HepG2 (cell line): ENCODE results near the gene KCNK10. TPM values are rescaled to one million over a fixed set of nuclear protein-coding genes. Genes with fewer than 3 reads are reported as not detected.

Experiments used
- ATAC-seq: fragments of 200-7000 bp; cut with Tn5 transposase; 3 replicates; pipeline ENCODE4 v1.9.1; 2020; ENCODE audit warnings: mild to moderate bottlenecking, moderate library complexity
- BruUV-seq: library from RNA; stranded (reverse); fragments of 400-500 nt; replicated peaks from 2 replicates; lab custom pipeline; 2021; lab: Mats Ljungman, UMichigan
- CTCF ChIA-PET: fragments of 300-600 bp; formaldehyde crosslinking; extraction: SDS; loops from one replicate; lab custom pipeline; 2021; ENCODE audit warnings: low total read pairs, inconsistent platforms, low intra/inter-chr PET ratio; lab: Yijun Ruan, JAX
- POLR2A ChIA-PET: fragments of 350-600 bp; sonication (Branson Sonifier 250); formaldehyde crosslinking; loops from one replicate; lab custom pipeline; 2020; ENCODE audit warnings: antibody characterized with exemption, inconsistent platforms; lab: Yijun Ruan, JAX
- DNase-seq: peaks from one replicate; pipeline ENCODE4 v3.0.0-alpha.2; 2015; ENCODE audit warnings: low spot score
- FAIRE-seq: peaks from 3 replicates; lab custom pipeline; 2011; peaks lifted over from hg19 to GRCh38; lab: Jason Lieb, UNC
- H2AFZ ChIP-seq: one replicate; pipeline ENCODE4 v1.6.1; 2011; ENCODE audit warnings: low read length, inconsistent platforms
- H3K27ac ChIP-seq: fragments of 300-600 bp; 3 replicates; pipeline ENCODE4 v1.8.0; 2011; ENCODE audit warnings: mixed run types, mild to moderate bottlenecking, mixed read lengths, low read length, inconsistent platforms; ENCODE audit not compliant: insufficient read depth; ENCODE audit errors: extremely low read length
- H3K27me3 ChIP-seq, 2 experiments: fragments of 200-600 bp in 1 of 2; 2 replicates in 1 of 2; 3 replicates in 1 of 2; pipeline versions ENCODE4 v1.6.0 to v1.8.0; 2011; ENCODE audit warnings: low read length in 2 of 2, mild to moderate bottlenecking in 2 of 2, moderate library complexity in 2 of 2, inconsistent platforms in 1 of 2; ENCODE audit not compliant: insufficient read depth in 2 of 2, control insufficient read depth in 1 of 2
- H3K36me3 ChIP-seq, 2 experiments: fragments of 200-600 bp in 1 of 2; replicated peaks in 1 of 2; 2 replicates in 1 of 2; 3 replicates in 1 of 2; pipeline versions ENCODE4 v1.5.1 to v1.8.0; 2011; ENCODE audit warnings: low read length in 2 of 2, inconsistent platforms in 1 of 2; ENCODE audit not compliant: insufficient read depth in 2 of 2, control insufficient read depth in 1 of 2
- H3K4me1 ChIP-seq: 2 replicates; pipeline ENCODE4 v1.5.1; 2012; ENCODE audit warnings: low read length, inconsistent platforms; ENCODE audit not compliant: insufficient read depth
- H3K4me2 ChIP-seq: 2 replicates; pipeline ENCODE4 v1.6.0; 2011; ENCODE audit warnings: low read depth, low read length, inconsistent platforms
- H3K4me3 ChIP-seq, 3 experiments: fragments of 200-600 bp in 1 of 3; sonication (generic), shearing (Covaris generic) in 1 of 3; replicated peaks in 1 of 3; 2 replicates each; pipeline ENCODE4 v1.5.1; 2011 to 2016; ENCODE audit warnings: low read length in 3 of 3, inconsistent platforms in 2 of 3, low read depth in 2 of 3, mild to moderate bottlenecking in 2 of 3, control low read depth in 1 of 3, mixed read lengths in 1 of 3; ENCODE audit not compliant: insufficient read depth in 1 of 3
- H3K79me2 ChIP-seq: one replicate; pipeline ENCODE4 v1.6.1; 2011; ENCODE audit warnings: low read length, inconsistent platforms; ENCODE audit not compliant: insufficient read depth
- H3K9ac ChIP-seq: 2 replicates; pipeline ENCODE4 v1.6.0; 2011; ENCODE audit warnings: mild to moderate bottlenecking, low read depth, low read length, inconsistent platforms; ENCODE audit not compliant: insufficient read depth
- H3K9me3 ChIP-seq: 2 replicates; pipeline ENCODE4 v1.5.1; 2012; ENCODE audit warnings: mild to moderate bottlenecking, low read length
- H4K20me1 ChIP-seq: 2 replicates; pipeline ENCODE4 v1.6.0; 2011; ENCODE audit warnings: inconsistent platforms, mild to moderate bottlenecking, low read length, moderate library complexity; ENCODE audit not compliant: insufficient read depth
- ARNTL ChIP-seq: sonication (generic); formaldehyde crosslinking; IDR thresholded peaks from 2 replicates; pipeline ENCODE4 v1.4.0; 2020; ENCODE audit warnings: mild to moderate bottlenecking, missing genetic modification reagents
- DMTF1 ChIP-seq: sonication (generic); formaldehyde crosslinking; IDR thresholded peaks from 2 replicates; pipeline ENCODE4 v1.4.0; 2020; ENCODE audit warnings: mild to moderate bottlenecking, missing genetic modification reagents
- DNMT3B ChIP-seq: conservative IDR thresholded peaks from 2 replicates; pipeline ENCODE4 v1.6.1; 2016; ENCODE audit warnings: missing biosample characterization, control low read depth
- PRMT3 ChIP-seq: sonication (generic); formaldehyde crosslinking; IDR thresholded peaks from 2 replicates; pipeline ENCODE4 v1.8.1; 2022; ENCODE audit warnings: low read depth, mild to moderate bottlenecking, moderate library complexity, missing genetic modification reagents, borderline replicate concordance
- SKIL ChIP-seq: sonication (generic); formaldehyde crosslinking; IDR thresholded peaks from 2 replicates; pipeline ENCODE4 v1.8.0; 2022; ENCODE audit warnings: missing genetic modification reagents, mild to moderate bottlenecking, moderate library complexity, borderline replicate concordance
- TBX2 ChIP-seq: sonication (generic); formaldehyde crosslinking; IDR thresholded peaks from 2 replicates; pipeline ENCODE4 v1.5.0; 2020; ENCODE audit warnings: missing genetic modification reagents, mild to moderate bottlenecking, borderline replicate concordance
- ZNF362 ChIP-seq: sonication (generic); formaldehyde crosslinking; IDR thresholded peaks from 2 replicates; pipeline ENCODE4 v1.4.0; 2020; ENCODE audit warnings: missing genetic modification reagents, mild to moderate bottlenecking, borderline replicate concordance
- WGBS: methylation state at CpG from one replicate; pipeline ENCODE4 v1.1.6; 2017; ENCODE audit warnings: low lambda C conversion rate; 5-methylcytosine and 5-hydroxymethylcytosine counted together
- in situ Hi-C: cut with HindIII; loops from 2 replicates; pipeline ENCODE4 v1.10.0; 2017; ENCODE audit warnings: low pct_unique_long_range_greater_than_20kb; ENCODE audit not compliant: extremely low pct_ligation_motif_present
- intact Hi-C: fragments of 100-400 bp; cut with micrococcal nuclease; formaldehyde crosslinking; loops from one replicate; pipeline ENCODE4 v1.10.0; 2022; ENCODE audit not compliant: unreplicated experiment
- polyA plus RNA-seq, 8 experiments: library from polyadenylated mRNA; depleted of rRNA in 3 of 8; stranded (reverse) in 7 of 8; unstranded in 1 of 8; fragments of >200 nt; fragmentation: Illumina TruSeq in 4 of 8; extraction: Trizol in 4 of 8; gene quantifications; 2 replicates each; pipeline versions ENCODE4 v1.2.1 to v1.2.3, GENCODE V29; 2011 to 2016; ENCODE audit warnings: low read depth in 4 of 8, missing spikeins in 1 of 8, mixed read lengths in 1 of 8; ENCODE audit not compliant: insufficient read depth in 1 of 8
- total RNA-seq, 5 experiments: library from RNA; depleted of rRNA; stranded (reverse); fragments of >200 nt; fragmentation: Illumina TruSeq; extraction: Trizol; gene quantifications; 2 replicates each; pipeline ENCODE4 v1.2.3, GENCODE V29; 2016; ENCODE audit warnings: low read depth in 1 of 5

The KCNK10 gene
- total and polyA plus RNA-seq, 2 of the 13 experiments (the other 11 are each of a cell fraction or from before 2014, with no cell fraction given), result not detected

DNA sequence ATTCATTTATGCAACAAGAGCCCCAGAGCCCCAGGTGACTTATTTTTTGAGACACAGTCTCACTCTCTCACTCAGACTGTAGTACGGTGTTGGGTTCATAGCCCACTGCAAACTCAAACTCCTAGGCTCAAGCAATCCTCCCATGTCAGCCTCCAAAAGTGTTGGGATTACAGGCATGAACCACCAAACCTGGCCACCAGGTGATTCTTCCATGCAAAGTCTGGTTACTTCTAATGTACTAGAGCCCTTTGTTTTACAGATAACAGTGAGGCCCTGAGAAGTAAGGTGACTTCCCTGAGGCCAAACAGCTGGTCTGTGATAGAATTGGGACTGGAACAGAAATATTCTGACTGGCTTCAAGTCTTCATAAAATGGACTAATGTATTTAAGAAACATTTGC lies 10.0 kb upstream of the KCNK10 start (continued):
- TF ChIP-seq DMTF1 (CRISPR knock-in tag), result no peak
- TF ChIP-seq ZNF362 (CRISPR knock-in tag), result no peak
- TF ChIP-seq ARNTL (CRISPR knock-in tag), result no peak
- no peak for TF ChIP-seq SKIL (CRISPR knock-in tag)
- TF ChIP-seq TBX2 (CRISPR knock-in tag), result no peak

- peaks cover 5 to 52% of the 10 kb centered on the region in 2 experiments; a peak in 4 of 5 replicates for H3K27me3 ChIP-seq
- 32% methylated on average over 1 of the region's 1 CpG for WGBS
- DNase-seq (no peak), FAIRE-seq (no peak), ATAC-seq (no peak)
- no peak for TF ChIP-seq PRMT3 (CRISPR knock-in tag)
- TF ChIP-seq DNMT3B (CRISPR knock-in tag), result no peak
- no peaks in the 10 kb centered on the region for H3K36me3 ChIP-seq
- CTCF ChIA-PET, result no interaction called here
- H3K9ac ChIP-seq, result no peak overlapping the region
- BruUV-seq, result no TSS peak
- no peak overlapping the region for H3K27ac ChIP-seq
- no peaks in the 10 kb centered on the region for H3K9me3 ChIP-seq
- H3K4me2 ChIP-seq, result no peak overlapping the region
- in situ Hi-C loops (no loop called here), intact Hi-C loops (no loop called here)
- no peaks in the 10 kb centered on the region for H4K20me1 ChIP-seq
- H2AFZ ChIP-seq, result no peak overlapping the region
- POLR2A ChIA-PET, result no interaction called here
- H3K4me3 ChIP-seq, result no peak overlapping the region
- no peaks in the 10 kb centered on the region for H3K79me2 ChIP-seq
- H3K4me1 ChIP-seq, result 0 out of 2 replicates have a peak, but pooled peaks cover 4% of the 10 kb centered on the region
These were observed 4.4 kb upstream of the KCNK10 start for GRCh38 chr14:88327497-88327896.
